B cell (primary cell): ENCODE results near the gene CRYBG2. TPM values are rescaled to one million over a fixed set of nuclear protein-coding genes. Genes with fewer than 3 reads are reported as not detected.
"Not testable (repeated sequence)": the region's sequence is repeated elsewhere in the genome, so short reads cannot be mapped to it uniquely, and the experiment has no call there.

ENCODE experiments used
- ATAC-seq: fragments of 200-7000 bp; cut with Tn5 transposase; one replicate; pipeline ENCODE4 v1.10.0; 2021; ENCODE audit warnings: low read depth, mild to moderate bottlenecking, moderate number of reproducible peaks, moderate library complexity
- CTCF ChIA-PET: fragments of 350-600 bp; sonication (Branson Sonifier 250); formaldehyde crosslinking; loops from one replicate; lab custom pipeline; 2021; ENCODE audit warnings: antibody characterized with exemption, inconsistent platforms; lab: Charles Lee
- POLR2A ChIA-PET: fragments of 350-600 bp; sonication (Branson Sonifier 250); formaldehyde crosslinking; loops from one replicate; lab custom pipeline; 2021; ENCODE audit warnings: antibody characterized with exemption; lab: Charles Lee
- DNase-seq: peaks from one replicate; pipeline ENCODE4 v3.0.0; 2013
- H2AFZ ChIP-seq: 2 replicates; pipeline ENCODE4 v1.6.1; 2012; ENCODE audit warnings: mild to moderate bottlenecking, low read depth, low read length; ENCODE audit not compliant: insufficient read depth, poor library complexity, severe bottlenecking
- H3K27ac ChIP-seq, 2 donors: 1 replicate in 1 of 2; 2 replicates in 1 of 2; pipeline ENCODE4 v1.5.1; 2012 to 2013; ENCODE audit warnings: low read length in 2 of 2, mild to moderate bottlenecking in 2 of 2, moderate library complexity in 1 of 2
- H3K27me3 ChIP-seq, 4 experiments: fragments of 200-600 bp in 1 of 4; sonication (generic) in 1 of 4; replicated peaks in 1 of 4; 1 replicate in 2 of 4; 2 replicates in 2 of 4; pipeline versions ENCODE4 v1.6.1 to v1.7.0; 2013 to 2016; ENCODE audit warnings: low read length in 3 of 4, mild to moderate bottlenecking in 2 of 4, mixed read lengths in 1 of 4, moderate library complexity in 1 of 4; ENCODE audit not compliant: insufficient read depth in 4 of 4, control insufficient read depth in 3 of 4; ENCODE audit errors: control extremely low read depth in 1 of 4
- H3K36me3 ChIP-seq, 2 experiments: replicated peaks in 1 of 2; 1 replicate in 1 of 2; 2 replicates in 1 of 2; pipeline versions ENCODE4 v1.6.1 to v1.7.1; 2013; ENCODE audit warnings: low read length in 1 of 2; ENCODE audit not compliant: insufficient read depth in 2 of 2, control insufficient read depth in 1 of 2; ENCODE audit errors: control extremely low read depth in 1 of 2, extremely low read depth in 1 of 2
- H3K4me1 ChIP-seq, 2 donors: fragments of 200-600 bp in 1 of 2; sonication (generic) in 1 of 2; 1 replicate in 1 of 2; 2 replicates in 1 of 2; pipeline versions ENCODE4 v1.5.1 to v1.6.1; 2013 to 2017; ENCODE audit warnings: low read length in 2 of 2; ENCODE audit not compliant: control insufficient read depth in 2 of 2, insufficient read depth in 2 of 2
- H3K4me2 ChIP-seq: replicated peaks from 2 replicates; pipeline ENCODE3; 2012; ENCODE audit warnings: mild to moderate bottlenecking, low read depth, low read length; ENCODE audit not compliant: poor library complexity, severe bottlenecking
- H3K4me3 ChIP-seq, 5 experiments: fragments of 200-600 bp in 1 of 5; sonication (generic) in 1 of 5; 1 replicate in 3 of 5; 2 replicates in 2 of 5; pipeline versions ENCODE4 v1.5.1 to v1.7.0; 2011 to 2016; ENCODE audit warnings: low read length in 4 of 5, mild to moderate bottlenecking in 4 of 5, low read depth in 2 of 5, control low read depth in 1 of 5, moderate library complexity in 1 of 5; ENCODE audit not compliant: insufficient read depth in 1 of 5; ENCODE audit errors: control extremely low read depth in 1 of 5, extremely low read depth in 1 of 5
- H3K79me2 ChIP-seq: fragments of 200-600 bp; sonication (generic); one replicate; pipeline ENCODE4 v1.6.0; 2016; ENCODE audit warnings: low read length; ENCODE audit not compliant: control insufficient read depth, insufficient read depth
- H3K9ac ChIP-seq: fragments of 200-600 bp; sonication (generic); 2 replicates; pipeline ENCODE4 v1.6.1; 2017; ENCODE audit warnings: mild to moderate bottlenecking, low read length, moderate library complexity
- H3K9me3 ChIP-seq, 3 donors: one replicate each; pipeline versions ENCODE4 v1.6.1 to v1.7.1; 2013; ENCODE audit warnings: low read length in 2 of 3; ENCODE audit not compliant: control insufficient read depth in 2 of 3, insufficient read depth in 1 of 3; ENCODE audit errors: control extremely low read depth in 1 of 3
- H4K20me1 ChIP-seq: 2 replicates; pipeline ENCODE4 v1.6.0; 2012; ENCODE audit warnings: mild to moderate bottlenecking, low read length; ENCODE audit not compliant: insufficient read depth, control insufficient read depth, poor library complexity, severe bottlenecking
- H3K27ac Mint-ChIP-seq: one replicate; pipeline ENCODE4 v1.8.0; 2021; ENCODE audit warnings: mixed read lengths
- H3K27me3 Mint-ChIP-seq: one replicate; pipeline ENCODE4 v1.8.0; 2021; ENCODE audit warnings: mixed read lengths
- H3K4me1 Mint-ChIP-seq: one replicate; pipeline ENCODE4 v1.8.0; 2021; ENCODE audit warnings: mixed read lengths
- H3K4me3 Mint-ChIP-seq: one replicate; pipeline ENCODE4 v1.8.0; 2021; ENCODE audit warnings: mixed read lengths
- H3K9me3 Mint-ChIP-seq: one replicate; pipeline ENCODE4 v1.8.0; 2022; ENCODE audit warnings: mixed read lengths; ENCODE audit not compliant: insufficient read depth
- CTCF ChIP-seq: fragments of 200-600 bp; IDR thresholded peaks from one replicate; pipeline ENCODE4 v1.8.0; 2022; ENCODE audit warnings: antibody characterized with exemption, mild to moderate bottlenecking
- WGBS: methylation state at CpG from one replicate; pipeline ENCODE4 v1.1.5; 2013; ENCODE audit warnings: missing lambda C conversion rate; ENCODE audit not compliant: insufficient coverage; 5-methylcytosine and 5-hydroxymethylcytosine counted together
- intact Hi-C: fragments of 100-400 bp; cut with micrococcal nuclease; formaldehyde crosslinking; loops from one replicate; pipeline ENCODE4 v1.10.0; 2022
- polyA plus RNA-seq: library from polyadenylated mRNA; depleted of rRNA; stranded (reverse); fragments of >200 nt; gene quantifications from 2 replicates; pipeline ENCODE4 v1.2.3, GENCODE V29; 2012
- total RNA-seq, 2 donors: library from RNA; stranded (reverse); fragments of 120-200 nt in 1 of 2; gene quantifications; 1 replicate in 1 of 2; 2 replicates in 1 of 2; pipeline versions ENCODE4 v1.2.3 to v1.2.4, GENCODE V29; 2013 to 2022

The CRYBG2 gene
- total and polyA plus RNA-seq, 2 donors (not counting 1 experiment from before 2014, with no cell fraction given): 3.3 to 5.3 TPM

GRCh38 chr1:26293911-26294463, 59.9 kb downstream of the CRYBG2 start:
- H3K36me3 ChIP-seq: peaks cover 0 to 5% of the 10 kb centered on the region in 2 experiments
- Mint-ChIP-seq H3K27me3 (no peaks in the 10 kb centered on the region), H3K4me1 (peaks cover 66% of the 10 kb centered on the region), H3K9me3 (no peaks in the 10 kb centered on the region), H3K4me3 (no peak overlapping the region), H3K27ac (peak overlapping the region; percentile 70)
- no peak overlapping the region for H2AFZ ChIP-seq
- ATAC-seq (no peak), DNase-seq (no peak)
- intact Hi-C loops: no loop called here
- no peak overlapping the region for H3K9ac ChIP-seq
- ChIA-PET POLR2A (interaction anchor here (0.6 to 21.9 kb wide), 2 partner anchors 13 to 24 kb away, joined by 3 to 1239 read pairs; partner anchors contain the start of gene CD52), CTCF (interaction anchor here (1.3 to 26.4 kb wide), 2 partner anchors 25 to 70 kb away, joined by 3 to 1400 read pairs; partner anchors contain the start of genes CD52 and UBXN11)
- H3K4me2 ChIP-seq: no peak overlapping the region
- H3K4me3 ChIP-seq: no peak overlapping the region
- peaks cover 46 to 54% of the 10 kb centered on the region in 2 donors for H3K4me1 ChIP-seq
- H4K20me1 ChIP-seq: no peaks in the 10 kb centered on the region
- no peaks in the 10 kb centered on the region for H3K27me3 ChIP-seq
- H3K79me2 ChIP-seq: peaks cover 31% of the 10 kb centered on the region
- no peaks in the 10 kb centered on the region for H3K9me3 ChIP-seq
- H3K27ac ChIP-seq: no peak overlapping the region
- 92% methylated on average over 11 of the region's 11 CpGs for WGBS
- TF ChIP-seq CTCF: no peak

GRCh38 chr1:26292735-26293134, 61.2 kb downstream of the CRYBG2 start:
- intact Hi-C loops, H2AFZ ChIP-seq, H3K9me3 ChIP-seq, ATAC-seq, H3K27me3 Mint-ChIP-seq, H3K4me3 Mint-ChIP-seq, H4K20me1 ChIP-seq, H3K36me3 ChIP-seq, H3K27me3 ChIP-seq, H3K9me3 Mint-ChIP-seq, H3K9ac ChIP-seq: not testable (repeated sequence)
- H3K27ac ChIP-seq: peak overlapping the region; percentile 49 to 76
- peaks cover 69% of the 10 kb centered on the region for H3K4me1 Mint-ChIP-seq
- POLR2A ChIA-PET: interaction anchor here (0.6 to 21.9 kb wide), 5 partner anchors 12 to 1208 kb away, joined by 3 to 1239 read pairs (median 5); partner anchors contain the start of genes CD52 and UBXN11
- CTCF ChIA-PET: interaction anchor here (1.3 to 26.4 kb wide), 3 partner anchors 17 to 72 kb away, joined by 3 to 1400 read pairs (median 3); partner anchors contain the start of genes CD52 and UBXN11
- 50% methylated on average over 2 of the region's 5 CpGs for WGBS
- peak overlapping the region in 1 of 5 experiments; percentile 1 for H3K4me3 ChIP-seq
- peaks cover 27% of the 10 kb centered on the region for H3K79me2 ChIP-seq
- H3K4me1 ChIP-seq: peaks cover 55 to 62% of the 10 kb centered on the region in 2 donors
- DNase-seq: peak; percentile 51
- H3K4me2 ChIP-seq: peak overlapping the region; percentile 65
- H3K27ac Mint-ChIP-seq: peak overlapping the region; percentile 97
